HepG2 (cell line): Measurements from ENCODE around the gene KRT73.

ENCODE experiments used
- CTCF ChIP-seq: sonication (generic); formaldehyde crosslinking; IDR thresholded peaks from 2 replicates; pipeline ENCODE4 v1.5.0; 2020; ENCODE audit warnings: mild to moderate bottlenecking, missing genetic modification reagents, moderate library complexity
- HMG20A ChIP-seq: IDR thresholded peaks from 2 replicates; pipeline ENCODE4 v1.6.1; 2016; ENCODE audit warnings: borderline replicate concordance
- PCBP1 ChIP-seq: fragments of 200-400 bp; formaldehyde crosslinking; IDR thresholded peaks from 2 replicates; pipeline ENCODE4 v1.6.1; 2017; ENCODE audit warnings: mild to moderate bottlenecking, low read depth, low read length, borderline replicate concordance
- RARA ChIP-seq: IDR thresholded peaks from 2 replicates; pipeline ENCODE4 v1.6.1; 2016; ENCODE audit warnings: missing genetic modification reagents, missing compliant biosample characterization
- RBM22 ChIP-seq: fragments of 200-400 bp; formaldehyde crosslinking; optimal IDR thresholded peaks from 2 replicates; pipeline ENCODE3; 2017; ENCODE audit warnings: mild to moderate bottlenecking, low read length, moderate library complexity
- RFX5 ChIP-seq: IDR thresholded peaks from 2 replicates; pipeline ENCODE4 v1.6.1; 2011; ENCODE audit warnings: low read depth, low read length, improper control_type of control experiment
- SIX4 ChIP-seq: sonication (generic); formaldehyde crosslinking; IDR thresholded peaks from 2 replicates; pipeline ENCODE4 v1.4.0; 2020; ENCODE audit warnings: missing genetic modification reagents
- TCF12 ChIP-seq, 2 experiments: fragments of 450-650 bp in 1 of 2; sonication (generic) in 1 of 2; formaldehyde crosslinking in 1 of 2; IDR thresholded peaks; 2 replicates each; pipeline versions ENCODE4 v1.6.1 to v1.8.0; 2017 to 2022; ENCODE audit warnings: antibody characterized with exemption in 1 of 2, mild to moderate bottlenecking in 1 of 2, missing genetic modification reagents in 1 of 2, moderate library complexity in 1 of 2
- TCF7 ChIP-seq: sonication (generic); IDR thresholded peaks from 2 replicates; pipeline ENCODE4 v1.6.1; 2016; ENCODE audit warnings: antibody characterized with exemption, low read depth
- ZBTB1 ChIP-seq: sonication (generic); formaldehyde crosslinking; IDR thresholded peaks from 2 replicates; pipeline ENCODE4 v1.4.0; 2020; ENCODE audit warnings: missing genetic modification reagents, borderline replicate concordance
- ZNF557 ChIP-seq: sonication (generic); formaldehyde crosslinking; IDR thresholded peaks from 2 replicates; pipeline ENCODE4 v1.4.0; 2020; ENCODE audit warnings: missing genetic modification reagents
- TF ChIP-seq, protein P1 (sequence below), 2 experiments: fragments of 450-650 bp in 1 of 2; sonication (generic) in 1 of 2; formaldehyde crosslinking in 1 of 2; IDR thresholded peaks; 2 replicates each; pipeline versions ENCODE4 v1.6.1 to v1.8.0; 2016 to 2022; ENCODE audit warnings: antibody characterized with exemption in 1 of 2, mild to moderate bottlenecking in 1 of 2, missing genetic modification reagents in 1 of 2
- TF ChIP-seq, protein P2 (sequence below): sonication (generic); formaldehyde crosslinking; IDR thresholded peaks from 2 replicates; pipeline ENCODE4 v1.8.0; 2022; ENCODE audit warnings: missing genetic modification reagents, mild to moderate bottlenecking, moderate library complexity, borderline replicate concordance

- TF ChIP-seq SIX4 (CRISPR knock-in tag) (no peak), HMG20A (CRISPR knock-in tag) (no peak), CTCF (CRISPR knock-in tag) (no peak), ZBTB1 (CRISPR knock-in tag) (no peak), TCF7 (no peak), PCBP1 (no peak), RARA (CRISPR knock-in tag) (no peak), TCF12 (IDR thresholded peaks at IDR 0.05) (no peak), TCF12 (CRISPR knock-in tag; IDR thresholded peaks at IDR 0.05) (no peak), ZNF557 (CRISPR knock-in tag) (no peak), RBM22 (no peak), RFX5 (no peak)
- TF ChIP-seq, protein P1, sequence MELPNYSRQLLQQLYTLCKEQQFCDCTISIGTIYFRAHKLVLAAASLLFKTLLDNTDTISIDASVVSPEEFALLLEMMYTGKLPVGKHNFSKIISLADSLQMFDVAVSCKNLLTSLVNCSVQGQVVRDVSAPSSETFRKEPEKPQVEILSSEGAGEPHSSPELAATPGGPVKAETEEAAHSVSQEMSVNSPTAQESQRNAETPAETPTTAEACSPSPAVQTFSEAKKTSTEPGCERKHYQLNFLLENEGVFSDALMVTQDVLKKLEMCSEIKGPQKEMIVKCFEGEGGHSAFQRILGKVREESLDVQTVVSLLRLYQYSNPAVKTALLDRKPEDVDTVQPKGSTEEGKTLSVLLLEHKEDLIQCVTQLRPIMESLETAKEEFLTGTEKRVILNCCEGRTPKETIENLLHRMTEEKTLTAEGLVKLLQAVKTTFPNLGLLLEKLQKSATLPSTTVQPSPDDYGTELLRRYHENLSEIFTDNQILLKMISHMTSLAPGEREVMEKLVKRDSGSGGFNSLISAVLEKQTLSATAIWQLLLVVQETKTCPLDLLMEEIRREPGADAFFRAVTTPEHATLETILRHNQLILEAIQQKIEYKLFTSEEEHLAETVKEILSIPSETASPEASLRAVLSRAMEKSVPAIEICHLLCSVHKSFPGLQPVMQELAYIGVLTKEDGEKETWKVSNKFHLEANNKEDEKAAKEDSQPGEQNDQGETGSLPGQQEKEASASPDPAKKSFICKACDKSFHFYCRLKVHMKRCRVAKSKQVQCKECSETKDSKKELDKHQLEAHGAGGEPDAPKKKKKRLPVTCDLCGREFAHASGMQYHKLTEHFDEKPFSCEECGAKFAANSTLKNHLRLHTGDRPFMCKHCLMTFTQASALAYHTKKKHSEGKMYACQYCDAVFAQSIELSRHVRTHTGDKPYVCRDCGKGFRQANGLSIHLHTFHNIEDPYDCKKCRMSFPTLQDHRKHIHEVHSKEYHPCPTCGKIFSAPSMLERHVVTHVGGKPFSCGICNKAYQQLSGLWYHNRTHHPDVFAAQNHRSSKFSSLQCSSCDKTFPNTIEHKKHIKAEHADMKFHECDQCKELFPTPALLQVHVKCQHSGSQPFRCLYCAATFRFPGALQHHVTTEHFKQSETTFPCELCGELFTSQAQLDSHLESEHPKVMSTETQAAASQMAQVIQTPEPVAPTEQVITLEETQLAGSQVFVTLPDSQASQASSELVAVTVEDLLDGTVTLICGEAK (IDR thresholded peaks at IDR 0.05): no peak
- TF ChIP-seq, protein P1 (CRISPR knock-in tag; IDR thresholded peaks at IDR 0.05): no peak
- TF ChIP-seq, protein P2, sequence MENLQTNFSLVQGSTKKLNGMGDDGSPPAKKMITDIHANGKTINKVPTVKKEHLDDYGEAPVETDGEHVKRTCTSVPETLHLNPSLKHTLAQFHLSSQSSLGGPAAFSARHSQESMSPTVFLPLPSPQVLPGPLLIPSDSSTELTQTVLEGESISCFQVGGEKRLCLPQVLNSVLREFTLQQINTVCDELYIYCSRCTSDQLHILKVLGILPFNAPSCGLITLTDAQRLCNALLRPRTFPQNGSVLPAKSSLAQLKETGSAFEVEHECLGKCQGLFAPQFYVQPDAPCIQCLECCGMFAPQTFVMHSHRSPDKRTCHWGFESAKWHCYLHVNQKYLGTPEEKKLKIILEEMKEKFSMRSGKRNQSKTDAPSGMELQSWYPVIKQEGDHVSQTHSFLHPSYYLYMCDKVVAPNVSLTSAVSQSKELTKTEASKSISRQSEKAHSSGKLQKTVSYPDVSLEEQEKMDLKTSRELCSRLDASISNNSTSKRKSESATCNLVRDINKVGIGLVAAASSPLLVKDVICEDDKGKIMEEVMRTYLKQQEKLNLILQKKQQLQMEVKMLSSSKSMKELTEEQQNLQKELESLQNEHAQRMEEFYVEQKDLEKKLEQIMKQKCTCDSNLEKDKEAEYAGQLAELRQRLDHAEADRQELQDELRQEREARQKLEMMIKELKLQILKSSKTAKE: no peak
These were observed 42.7 kb upstream of the KRT73 start for GRCh38 chr12:52660934-52661499.
